Liver (tissue), 9 donors: ENCODE measurements around the gene GGTLC1. TPM values are rescaled to one million over a fixed set of nuclear protein-coding genes. Genes with fewer than 3 reads are reported as not detected.
"Not testable (repeated sequence)": the region's sequence is repeated elsewhere in the genome, so short reads cannot be mapped to it uniquely, and the experiment has no call there.

Source experiments
- DNase-seq: peaks from one replicate; pipeline ENCODE4 v3.0.0-alpha.2; 2017; ENCODE audit warnings: low spot score
- H3K27ac ChIP-seq, 2 donors: one replicate each; pipeline ENCODE4 v1.7.0; 2013; ENCODE audit warnings: inconsistent platforms in 2 of 2, low read length in 2 of 2, control low read depth in 1 of 2, low read depth in 1 of 2, mild to moderate bottlenecking in 1 of 2
- H3K27me3 ChIP-seq, 4 donors: one replicate each; pipeline versions ENCODE4 v1.6.1 to v1.7.0; 2013; ENCODE audit warnings: low read length in 3 of 4, inconsistent platforms in 1 of 4, mild to moderate bottlenecking in 1 of 4, moderate library complexity in 1 of 4; ENCODE audit not compliant: control insufficient read depth in 4 of 4, insufficient read depth in 4 of 4
- H3K36me3 ChIP-seq, 4 donors: one replicate each; pipeline versions ENCODE4 v1.6.1 to v1.7.0; 2013; ENCODE audit warnings: low read length in 3 of 4, mild to moderate bottlenecking in 3 of 4, low read depth in 1 of 4, moderate library complexity in 1 of 4; ENCODE audit not compliant: control insufficient read depth in 4 of 4, insufficient read depth in 3 of 4
- H3K4me1 ChIP-seq, 4 donors: one replicate each; pipeline versions ENCODE4 v1.6.1 to v1.7.0; 2013; ENCODE audit warnings: low read length in 3 of 4, mild to moderate bottlenecking in 3 of 4, moderate library complexity in 1 of 4; ENCODE audit not compliant: control insufficient read depth in 4 of 4, insufficient read depth in 4 of 4
- H3K4me3 ChIP-seq, 3 donors: one replicate each; pipeline versions ENCODE4 v1.6.1 to v1.7.0; 2013; ENCODE audit warnings: low read length in 3 of 3, control low read depth in 1 of 3, low read depth in 1 of 3, mild to moderate bottlenecking in 1 of 3
- H3K9ac ChIP-seq, 2 donors: one replicate each; pipeline ENCODE4 v1.7.0; 2013; ENCODE audit warnings: low read length in 2 of 2, mild to moderate bottlenecking in 2 of 2, moderate library complexity in 2 of 2, control low read depth in 1 of 2, low read depth in 1 of 2
- H3K9me3 ChIP-seq, 4 donors: one replicate each; pipeline versions ENCODE4 v1.6.1 to v1.7.0; 2013; ENCODE audit warnings: low read length in 3 of 4; ENCODE audit not compliant: control insufficient read depth in 4 of 4
- WGBS: extraction: QIAGEN DNeasy Blood & Tissue Kit; methylation state at CpG from one replicate; pipeline ENCODE4 v1.1.7; 2013; 5-methylcytosine and 5-hydroxymethylcytosine counted together
- polyA plus RNA-seq, 2 donors: library from polyadenylated mRNA; stranded (reverse) in 1 of 2; unstranded in 1 of 2; fragments of 200-250 nt in 1 of 2; fragments of >200 nt in 1 of 2; fragmentation: Nextera tagmentation in 1 of 2; extraction: Ambion mirVana in 1 of 2; gene quantifications; one replicate each; pipeline versions ENCODE4 v1.2.1 to v1.2.3, GENCODE V29; 2013 to 2015
- total RNA-seq, 2 donors: library from RNA; depleted of rRNA; stranded (reverse); fragments of >200 nt; gene quantifications; one replicate each; pipeline ENCODE4 v1.2.3, GENCODE V29; 2014
- donor health status: healthy.
- donor health status: healthy.
- donor health status: healthy.
- donor health status: healthy.
- donor health status: healthy.

Gene GGTLC1
- total and polyA plus RNA-seq, 4 donors: not detected

DNA sequence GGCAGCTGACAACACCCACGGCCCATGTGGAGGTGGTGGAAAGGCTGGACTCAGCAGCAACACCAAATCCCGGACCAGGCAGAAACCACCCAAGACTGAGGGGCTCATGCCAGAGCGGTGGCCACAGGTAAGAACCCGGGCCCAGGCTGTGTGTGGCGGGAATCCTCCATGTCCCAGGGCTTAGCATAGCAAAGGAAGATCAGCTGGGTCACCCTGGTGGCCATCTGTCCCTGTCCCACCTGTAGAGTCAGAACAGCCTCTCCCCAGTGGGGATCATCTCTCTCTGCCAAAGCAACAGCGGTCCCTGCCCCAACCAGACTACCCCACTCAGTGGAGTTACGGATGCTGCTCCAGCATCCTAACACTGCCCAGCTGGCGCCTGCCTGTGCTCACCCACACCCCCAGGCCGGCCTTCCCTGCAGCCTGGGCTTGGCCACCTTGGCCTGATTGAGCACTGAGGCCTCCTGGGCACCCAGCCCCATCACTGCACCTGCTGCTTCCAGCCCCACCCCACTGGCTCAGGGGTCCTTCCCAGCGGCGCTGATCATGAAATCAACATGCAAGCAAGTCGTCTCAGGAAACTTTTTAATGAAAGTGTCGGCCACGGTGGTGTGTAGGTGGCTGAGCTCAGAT lies 5.5 kb upstream of the GGTLC1 start:
- H3K9ac ChIP-seq, H3K27me3 ChIP-seq, H3K27ac ChIP-seq, H3K9me3 ChIP-seq, DNase-seq, H3K4me1 ChIP-seq, H3K4me3 ChIP-seq, H3K36me3 ChIP-seq: not testable (repeated sequence)
- 91% methylated on average over 14 of the region's 14 CpGs for WGBS

GRCh38 chr20:23993440-23993839 lies 4.9 kb upstream of the GGTLC1 start:
- 86% methylated on average over 12 of the region's 12 CpGs for WGBS
- not testable (repeated sequence) for DNase-seq, H3K9ac ChIP-seq, H3K36me3 ChIP-seq, H3K4me1 ChIP-seq, H3K27ac ChIP-seq, H3K4me3 ChIP-seq, H3K9me3 ChIP-seq, H3K27me3 ChIP-seq

DNA sequence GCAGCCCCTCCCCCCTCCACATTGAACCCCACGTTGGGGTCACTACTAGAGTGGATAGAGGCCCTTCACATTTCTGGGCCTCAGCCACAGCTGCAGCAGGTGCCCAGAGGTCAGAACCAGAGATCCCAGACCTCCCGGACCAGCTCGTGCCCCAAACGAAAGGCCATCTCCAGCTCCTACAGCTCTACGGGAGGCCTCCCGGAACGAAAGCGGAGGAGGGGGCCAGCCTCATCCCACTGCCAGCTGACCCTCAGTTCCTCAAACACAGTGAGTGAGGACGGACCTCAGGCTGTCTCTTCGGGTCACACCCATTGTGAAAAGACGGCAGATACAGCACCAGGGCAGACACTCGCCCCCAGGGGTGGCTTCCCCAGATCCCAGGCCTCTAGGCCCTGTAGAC lies 1.7 kb upstream of the GGTLC1 start:
- not testable (repeated sequence) for H3K27me3 ChIP-seq, H3K27ac ChIP-seq, H3K9ac ChIP-seq, H3K9me3 ChIP-seq, H3K36me3 ChIP-seq, DNase-seq, H3K4me1 ChIP-seq, H3K4me3 ChIP-seq
- WGBS: 84% methylated on average over 12 of the region's 12 CpGs

DNA sequence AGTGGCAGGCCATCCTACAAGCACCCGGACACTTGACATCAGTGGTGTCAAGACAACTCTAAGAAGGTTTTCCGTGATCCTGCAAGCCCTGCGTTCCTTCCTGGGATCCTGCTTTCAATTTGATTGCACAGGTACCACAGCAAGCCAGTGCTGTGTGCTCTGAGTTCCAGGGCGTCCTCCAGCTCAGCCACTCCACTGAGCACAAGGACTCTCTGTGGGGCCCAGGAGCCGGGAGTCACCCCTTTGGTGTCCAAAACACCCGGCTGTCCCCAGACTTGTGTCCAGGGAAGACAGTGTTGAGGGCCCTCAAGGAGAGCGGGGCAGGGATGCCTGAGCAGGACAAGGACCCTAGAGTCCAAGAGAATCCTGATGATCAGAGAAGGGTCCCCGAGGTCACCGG lies 387 bp upstream of the GGTLC1 start:
- H3K4me3 ChIP-seq, H3K9me3 ChIP-seq, H3K4me1 ChIP-seq, H3K27me3 ChIP-seq, H3K27ac ChIP-seq, H3K36me3 ChIP-seq, DNase-seq, H3K9ac ChIP-seq: not testable (repeated sequence)
- WGBS: 93% methylated on average over 9 of the region's 9 CpGs

GRCh38 chr20:23986716-23987115 lies 1.9 kb downstream of the GGTLC1 start:
- H3K4me3 ChIP-seq, H3K9ac ChIP-seq, H3K27ac ChIP-seq, H3K36me3 ChIP-seq, H3K27me3 ChIP-seq, H3K9me3 ChIP-seq, DNase-seq, H3K4me1 ChIP-seq: not testable (repeated sequence)
- 73% methylated on average over 3 of the region's 3 CpGs for WGBS

- not testable (repeated sequence) for H3K36me3 ChIP-seq, DNase-seq, H3K9ac ChIP-seq, H3K27me3 ChIP-seq, H3K27ac ChIP-seq, H3K4me1 ChIP-seq, H3K9me3 ChIP-seq, H3K4me3 ChIP-seq
- 97% methylated on average over 14 of the region's 14 CpGs for WGBS
Measured at GRCh38 chr20:23986310-23986709, 2.3 kb downstream of the GGTLC1 start.

GRCh38 chr20:23985790-23986225 lies 2.8 kb downstream of the GGTLC1 start:
- H3K9ac ChIP-seq, DNase-seq, H3K36me3 ChIP-seq, H3K27ac ChIP-seq, H3K4me3 ChIP-seq, H3K27me3 ChIP-seq, H3K9me3 ChIP-seq, H3K4me1 ChIP-seq: not testable (repeated sequence)
- 95% methylated on average over 17 of the region's 17 CpGs for WGBS

GRCh38 chr20:23985066-23985789 lies 3.4 kb downstream of the GGTLC1 start:
- not testable (repeated sequence) for H3K9me3 ChIP-seq, H3K4me3 ChIP-seq, H3K27me3 ChIP-seq, H3K4me1 ChIP-seq, H3K9ac ChIP-seq, H3K27ac ChIP-seq, H3K36me3 ChIP-seq
- 92% methylated on average over 15 of the region's 15 CpGs for WGBS
- DNase-seq: peak; percentile 14
